T1000 (cell line): ENCODE measurements around the gene MFSD6.
"Not testable (repeated sequence)": the region's sequence is repeated elsewhere in the genome, so short reads cannot be mapped to it uniquely, and the experiment has no call there.

Source experiments
- DNase-seq: peaks from one replicate; lab custom pipeline; 2025; ENCODE audit warnings: mixed read lengths; lab: John Stamatoyannopoulos, UW

MFSD6 gene

GRCh38 chr2:190466819-190467446 lies 58.8 kb downstream of the MFSD6 start:
- DNase-seq, result no peak

GRCh38 chr2:190467575-190468083 lies 59.5 kb downstream of the MFSD6 start:
- DNase-seq, result no peak

DNA sequence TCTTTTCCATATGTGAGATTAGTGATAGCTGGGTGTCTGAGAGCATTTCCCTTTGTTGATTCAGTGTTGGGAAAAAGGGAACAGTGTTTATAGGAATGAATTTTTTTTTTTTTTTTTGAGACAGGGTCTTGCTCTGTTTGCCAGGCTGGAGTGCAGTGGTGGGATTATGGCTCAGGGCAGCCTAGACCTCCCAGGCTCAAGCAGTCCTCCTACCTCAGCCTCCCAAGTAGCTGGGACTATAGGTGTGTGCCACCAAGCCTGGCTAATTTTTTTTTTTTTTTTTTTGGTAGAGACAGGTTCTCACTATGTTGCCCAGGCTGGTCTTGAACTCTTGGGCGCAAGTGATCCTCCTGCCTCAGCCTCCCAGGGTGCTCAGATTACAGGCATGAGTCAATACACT lies 60.2 kb downstream of the MFSD6 start:
- DNase-seq, result not testable (repeated sequence)

GRCh38 chr2:190468814-190469569 lies 60.8 kb downstream of the MFSD6 start:
- peak; percentile 68 for DNase-seq

DNA sequence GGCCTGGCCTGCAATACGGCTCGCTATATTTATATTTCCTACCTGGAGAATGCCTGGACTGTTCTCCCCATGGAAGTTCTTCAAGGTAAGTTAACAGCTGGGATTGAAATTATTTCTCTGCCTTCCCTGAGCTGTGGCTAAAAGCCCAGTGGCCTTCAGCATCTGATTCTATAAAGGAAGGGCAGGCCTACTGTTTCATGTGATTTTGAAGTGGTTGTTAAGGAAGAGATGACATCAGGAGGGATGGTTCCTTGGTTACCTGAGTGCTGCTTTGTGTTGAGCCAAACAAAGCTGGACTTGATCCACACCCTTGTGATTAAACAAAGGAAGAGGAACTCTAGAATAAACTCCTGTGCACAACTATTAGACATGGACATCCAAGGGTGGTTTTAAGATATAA lies 61.6 kb downstream of the MFSD6 start:
- DNase-seq, result no peak

DNA sequence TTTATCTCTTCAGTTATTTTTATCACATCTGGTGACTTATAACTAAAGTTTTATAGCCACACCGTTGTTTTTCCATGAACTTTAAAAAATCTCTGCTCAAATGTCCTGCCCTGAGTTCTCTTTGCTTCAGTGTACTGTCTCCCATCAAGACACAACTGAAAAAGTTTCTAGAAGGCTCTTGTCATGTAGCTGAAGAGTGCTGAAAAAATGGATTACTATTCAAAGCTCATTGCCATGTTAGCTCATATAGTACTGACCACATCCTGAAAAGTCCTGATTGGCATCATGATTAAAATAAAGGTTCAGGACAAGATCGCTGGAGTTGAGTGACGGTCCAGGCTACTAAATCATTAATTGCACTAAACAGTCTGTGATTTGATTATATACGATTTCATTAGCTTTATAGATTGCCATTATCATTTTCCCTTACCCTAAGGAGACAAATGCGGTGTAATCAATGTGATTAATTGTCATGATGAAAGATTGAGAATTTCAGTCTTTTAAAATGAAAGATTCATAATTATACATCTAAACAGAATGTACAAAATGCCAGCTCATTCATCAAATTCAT lies 62.2 kb downstream of the MFSD6 start:
- DNase-seq, result no peak

GRCh38 chr2:190477661-190478454 lies 69.7 kb downstream of the MFSD6 start:
- no peak for DNase-seq

DNA sequence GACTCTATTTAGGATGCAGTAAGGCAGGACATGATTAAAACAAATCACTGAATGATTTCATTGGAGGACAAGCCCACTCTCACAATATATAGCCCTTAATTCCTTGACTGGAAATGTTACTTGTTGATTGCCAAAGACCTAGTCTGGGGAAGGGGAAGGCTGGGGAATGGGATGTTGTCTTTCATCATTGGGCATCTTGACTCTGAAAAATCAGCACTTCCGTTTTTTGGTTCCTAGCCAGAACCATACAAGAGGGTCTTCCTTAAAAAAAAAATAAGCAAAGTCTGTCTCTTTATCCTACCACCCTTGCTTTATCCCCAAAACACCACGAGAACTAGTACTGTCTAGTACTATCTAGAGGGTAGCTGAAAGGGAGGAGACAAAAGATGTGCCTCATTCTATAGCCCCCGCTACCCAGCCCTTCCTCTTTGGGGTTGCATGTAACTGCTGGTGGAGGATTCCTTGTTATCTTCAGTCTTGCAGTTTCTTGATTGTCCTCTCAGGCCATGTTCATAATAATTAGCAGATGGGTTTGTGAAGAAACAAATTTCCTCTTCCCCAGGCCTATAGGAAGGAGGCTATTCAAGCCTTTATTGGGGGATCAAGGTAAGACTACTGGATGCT lies 70.5 kb downstream of the MFSD6 start:
- DNase-seq, result no peak

- no peak for DNase-seq
These were observed 73.2 kb downstream of the MFSD6 start for GRCh38 chr2:190481339-190481738.

DNA sequence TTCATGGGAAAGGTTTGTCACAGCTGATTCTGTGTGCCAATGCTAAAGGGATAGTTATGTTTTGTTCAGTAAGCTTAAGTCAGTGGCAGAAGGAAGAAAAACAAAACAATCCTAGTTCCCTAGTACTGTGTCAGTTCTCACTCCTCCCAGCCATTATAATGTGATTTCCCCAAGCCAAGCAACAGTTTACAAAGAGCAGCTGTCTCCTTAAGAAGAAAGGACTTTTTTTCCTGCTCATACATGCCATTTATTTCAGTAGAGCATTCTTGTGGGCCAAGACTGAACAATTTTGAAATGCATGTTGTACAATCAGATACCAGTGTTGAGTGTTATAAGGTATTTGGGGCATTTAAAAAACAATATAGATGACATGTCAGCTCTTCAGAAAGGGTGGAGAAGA lies 74.3 kb downstream of the MFSD6 start:
- no peak for DNase-seq

GRCh38 chr2:190486037-190486623 lies 78.0 kb downstream of the MFSD6 start:
- no peak for DNase-seq

DNA sequence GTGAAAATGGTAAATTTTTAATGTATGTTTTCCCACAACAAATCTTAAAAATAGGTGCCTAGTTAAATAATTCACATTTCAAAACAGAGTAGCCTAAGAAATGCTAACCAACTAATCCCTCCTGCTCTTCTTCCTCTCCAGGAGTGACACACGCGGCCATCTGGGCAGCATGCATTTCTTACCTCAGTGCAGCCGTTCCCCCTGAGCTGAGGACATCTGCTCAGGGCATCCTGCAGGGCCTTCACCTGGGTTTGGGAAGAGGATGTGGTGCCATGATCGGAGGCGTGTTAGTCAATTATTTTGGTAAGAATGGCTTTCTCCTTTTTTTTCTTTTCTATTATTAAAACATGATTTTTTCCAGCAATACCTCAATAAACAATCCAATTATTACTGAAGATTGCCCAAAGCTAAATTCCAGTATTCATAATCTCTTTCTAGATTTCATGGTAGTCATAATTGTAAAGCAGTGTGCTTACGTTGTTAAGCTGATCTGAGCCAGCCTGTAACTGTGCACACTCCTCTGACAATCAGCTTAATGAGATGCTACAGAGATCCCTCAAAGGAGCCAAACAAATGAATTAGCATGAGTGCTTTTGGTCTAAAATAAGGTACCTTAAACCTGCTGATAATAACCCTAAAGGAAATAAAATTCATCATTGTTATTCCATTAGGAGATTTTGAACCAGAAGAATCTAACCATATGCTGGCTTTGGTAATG lies 80.5 kb downstream of the MFSD6 start:
- no peak for DNase-seq

DNA sequence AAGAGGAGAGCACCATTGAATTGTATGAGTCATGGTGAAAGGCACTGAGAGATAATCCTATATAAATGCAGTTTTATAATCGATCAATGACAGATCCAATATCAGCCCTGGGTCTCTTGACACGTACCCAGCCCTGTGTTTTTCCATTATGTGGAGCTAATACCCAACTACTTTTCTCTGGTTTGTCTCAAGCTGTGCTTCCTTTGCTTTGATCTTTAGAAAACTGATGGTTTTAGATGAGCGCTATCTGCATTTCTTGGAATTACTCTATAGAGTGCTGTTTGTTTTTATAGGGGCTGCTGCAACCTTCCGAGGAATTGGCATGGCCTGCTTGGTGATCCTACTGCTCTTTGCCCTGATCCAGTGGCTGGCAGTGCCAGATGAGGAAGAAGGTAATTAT lies 81.3 kb downstream of the MFSD6 start:
- no peak for DNase-seq

GRCh38 chr2:190490502-190490901 lies 82.3 kb downstream of the MFSD6 start:
- no peak for DNase-seq

DNA sequence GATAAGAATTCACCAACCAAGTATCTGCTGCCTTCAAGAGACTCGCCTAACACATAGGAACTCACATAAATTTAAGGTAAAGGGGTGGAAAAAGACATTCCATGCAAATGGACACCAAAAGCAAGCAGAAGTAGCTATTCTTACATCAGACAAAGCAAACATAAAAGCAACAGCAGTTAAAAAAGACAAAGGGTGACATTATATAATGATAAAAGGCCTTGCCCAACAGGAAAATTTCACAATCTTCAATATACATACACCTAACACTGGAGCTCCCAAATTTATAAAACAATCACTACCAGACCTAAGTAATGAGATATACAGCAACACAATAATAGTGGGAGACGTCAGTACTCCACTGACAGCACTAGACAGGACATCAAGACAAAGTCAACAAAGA lies 84.9 kb downstream of the MFSD6 start:
- DNase-seq, result no peak

- DNase-seq, result not testable (repeated sequence)
These were observed 86.6 kb downstream of the MFSD6 start for GRCh38 chr2:190494600-190495227.

GRCh38 chr2:190497428-190497827 lies 89.3 kb downstream of the MFSD6 start:
- DNase-seq, result no peak

DNA sequence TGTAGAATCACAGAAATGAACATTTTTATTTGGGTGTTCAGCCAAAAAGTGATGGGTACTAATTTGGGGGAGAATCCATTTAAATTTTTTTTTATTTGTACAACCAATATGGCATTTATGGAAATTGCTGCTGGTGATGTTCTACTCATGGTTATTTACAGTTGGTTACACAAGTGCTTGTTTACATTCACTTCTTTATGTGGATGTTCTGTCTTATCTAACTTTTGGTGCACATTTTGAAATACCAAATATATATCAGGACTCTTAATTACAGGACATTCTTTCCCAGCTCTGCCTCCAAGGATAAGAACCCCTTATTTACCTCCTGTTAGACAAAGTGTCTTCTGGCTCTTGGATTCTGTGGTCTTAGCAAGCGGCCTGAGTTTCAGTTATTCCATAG lies 91.1 kb downstream of the MFSD6 start:
- no peak for DNase-seq

GRCh38 chr2:190500054-190500502 lies 91.9 kb downstream of the MFSD6 start:
- no peak for DNase-seq

DNA sequence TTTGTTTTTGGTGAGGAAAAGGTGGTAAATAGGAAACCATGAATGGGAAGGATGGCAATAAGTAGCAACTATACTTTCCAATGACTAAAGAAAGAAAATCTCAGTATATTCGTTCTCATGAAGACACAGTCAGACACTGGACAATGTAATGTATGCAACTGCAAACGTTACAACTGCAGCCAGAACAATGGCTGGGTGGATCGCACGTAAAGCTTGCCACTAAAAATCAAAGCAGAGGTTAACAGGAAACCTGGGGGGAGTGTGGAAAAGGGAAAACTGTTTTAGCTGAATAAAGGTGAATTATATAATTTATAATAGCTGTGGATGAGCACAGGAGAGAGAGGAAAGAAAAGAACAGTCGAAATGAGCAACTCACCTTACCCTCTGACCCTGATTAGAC lies 93.1 kb downstream of the MFSD6 start:
- DNase-seq, result no peak
